Kidney (tissue), 14 donors: ENCODE data around the gene DSG2. TPM values are rescaled to one million over a fixed set of nuclear protein-coding genes. Genes with fewer than 3 reads are reported as not detected.

Experiments used
- DNase-seq, 5 donors: peaks; one replicate each; pipeline ENCODE4 v3.0.0-alpha.2; 2013 to 2020
- FAIRE-seq: peaks from 2 replicates; lab custom pipeline; 2012; peaks lifted over from hg19 to GRCh38; lab: Jason Lieb, UNC
- H3K27ac ChIP-seq, 2 donors: one replicate each; pipeline ENCODE4 v1.7.0; 2013; ENCODE audit warnings: low read depth in 2 of 2, low read length in 2 of 2, inconsistent platforms in 1 of 2
- H3K27me3 ChIP-seq: one replicate; pipeline ENCODE4 v1.7.1; 2013; ENCODE audit warnings: low read length, inconsistent platforms; ENCODE audit not compliant: control insufficient read depth, insufficient read depth
- H3K36me3 ChIP-seq, 3 donors: one replicate each; pipeline versions ENCODE4 v1.7.0 to v1.7.1; 2013; ENCODE audit warnings: low read length in 3 of 3, control low read depth in 1 of 3, inconsistent platforms in 1 of 3; ENCODE audit not compliant: insufficient read depth in 3 of 3, control insufficient read depth in 2 of 3
- H3K4me1 ChIP-seq, 3 donors: one replicate each; pipeline versions ENCODE4 v1.7.0 to v1.7.1; 2013; ENCODE audit warnings: low read length in 3 of 3, inconsistent platforms in 1 of 3, low read depth in 1 of 3; ENCODE audit not compliant: control insufficient read depth in 2 of 3, insufficient read depth in 2 of 3
- H3K4me3 ChIP-seq, 3 donors: one replicate each; pipeline versions ENCODE4 v1.7.0 to v1.8.1; 2013; ENCODE audit warnings: low read length in 3 of 3, control low read depth in 1 of 3, inconsistent platforms in 1 of 3
- H3K9ac ChIP-seq, 3 donors: one replicate each; pipeline versions ENCODE4 v1.7.0 to v1.7.1; 2013; ENCODE audit warnings: low read length in 3 of 3, control low read depth in 1 of 3, inconsistent platforms in 1 of 3
- H3K9me3 ChIP-seq, 3 donors: one replicate each; pipeline versions ENCODE4 v1.7.0 to v1.7.1; 2013; ENCODE audit warnings: low read length in 3 of 3, control low read depth in 1 of 3, inconsistent platforms in 1 of 3; ENCODE audit not compliant: control insufficient read depth in 2 of 3, insufficient read depth in 1 of 3
- intact Hi-C: fragments of 100-400 bp; cut with DNase I; formaldehyde crosslinking; loops from one replicate; pipeline ENCODE4 v1.11.1; 2022
- polyA plus RNA-seq: library from polyadenylated mRNA; stranded (reverse); fragments of 350-450 nt; fragmentation: Illumina TruSeq; extraction: RNeasy Lipid Tissue Mini Kit (QIAGEN cat#74804); gene quantifications from one replicate; pipeline ENCODE4 v1.2.3, GENCODE V29; 2014; ENCODE audit warnings: low read depth, low replicate concordance; ENCODE audit not compliant: insufficient read depth
- total RNA-seq: library from RNA; stranded (reverse); fragmentation: NEBNext Ultra II Directional; extraction: Animal tissue kit (Norgen Biotek cat#: 25700); gene quantifications from one replicate; pipeline ENCODE4 v1.2.1, GENCODE V29; 2021
- TF ChIP-seq, protein P1 (sequence below): IDR thresholded peaks from 3 replicates; pipeline ENCODE4 v1.5.1; 2012; ENCODE audit warnings: mild to moderate bottlenecking, moderate library complexity, borderline replicate concordance; ENCODE audit not compliant: insufficient read depth; ENCODE audit errors: extremely low read depth
- donor health status: control.
- donor health status: control.
- donor health status: control.
- donor health status: control.
- donor health status: control.
- donor health status: DM: yes; HTN: yes; CAD: no.
- donor health status: Normal renal cell carcinoma (clear cell type).

DSG2 gene
- total and polyA plus RNA-seq, 2 donors from 2014 or later = 20.5 to 63.0 TPM

DNA sequence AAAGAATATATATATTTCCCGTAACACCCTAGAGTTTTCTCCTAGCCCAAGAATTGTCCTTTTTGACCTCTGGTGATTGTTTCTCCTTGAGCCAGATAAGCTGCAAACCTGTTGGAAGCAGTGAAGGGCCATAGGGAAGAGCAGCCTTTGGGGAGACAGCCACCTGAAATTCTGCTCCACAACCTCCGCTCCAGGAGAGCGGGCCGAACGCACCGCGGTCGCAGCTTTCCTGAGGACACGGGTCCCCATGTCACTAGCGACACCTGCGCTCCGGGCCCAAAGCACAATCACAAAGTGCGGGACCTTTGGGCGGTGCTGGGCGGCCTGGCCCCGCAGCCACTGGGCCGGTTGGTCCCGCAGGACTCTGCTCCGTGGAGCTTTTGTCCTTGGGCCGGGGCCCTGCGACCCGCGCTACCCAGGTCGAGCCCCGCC, 557 bp upstream of the DSG2 start:
- H3K27ac ChIP-seq = peak overlapping the region; percentile 78 to 80
- DNase-seq (peak in 1 of 5 donors; percentile 80), FAIRE-seq (no peak)
- peaks cover 0 to 2% (median 0%) of the 10 kb centered on the region in 3 donors for H3K4me1 ChIP-seq
- TF ChIP-seq, protein P1, sequence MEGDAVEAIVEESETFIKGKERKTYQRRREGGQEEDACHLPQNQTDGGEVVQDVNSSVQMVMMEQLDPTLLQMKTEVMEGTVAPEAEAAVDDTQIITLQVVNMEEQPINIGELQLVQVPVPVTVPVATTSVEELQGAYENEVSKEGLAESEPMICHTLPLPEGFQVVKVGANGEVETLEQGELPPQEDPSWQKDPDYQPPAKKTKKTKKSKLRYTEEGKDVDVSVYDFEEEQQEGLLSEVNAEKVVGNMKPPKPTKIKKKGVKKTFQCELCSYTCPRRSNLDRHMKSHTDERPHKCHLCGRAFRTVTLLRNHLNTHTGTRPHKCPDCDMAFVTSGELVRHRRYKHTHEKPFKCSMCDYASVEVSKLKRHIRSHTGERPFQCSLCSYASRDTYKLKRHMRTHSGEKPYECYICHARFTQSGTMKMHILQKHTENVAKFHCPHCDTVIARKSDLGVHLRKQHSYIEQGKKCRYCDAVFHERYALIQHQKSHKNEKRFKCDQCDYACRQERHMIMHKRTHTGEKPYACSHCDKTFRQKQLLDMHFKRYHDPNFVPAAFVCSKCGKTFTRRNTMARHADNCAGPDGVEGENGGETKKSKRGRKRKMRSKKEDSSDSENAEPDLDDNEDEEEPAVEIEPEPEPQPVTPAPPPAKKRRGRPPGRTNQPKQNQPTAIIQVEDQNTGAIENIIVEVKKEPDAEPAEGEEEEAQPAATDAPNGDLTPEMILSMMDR = no peak
- H3K4me3 ChIP-seq = peak overlapping the region in 1 of 3 donors; percentile 58
- no peaks in the 10 kb centered on the region for H3K27me3 ChIP-seq
- H3K9ac ChIP-seq = peak overlapping the region in 1 of 3 donors; percentile 73
- intact Hi-C loops = no loop called here
- H3K9me3 ChIP-seq = no peaks in the 10 kb centered on the region
- no peaks in the 10 kb centered on the region for H3K36me3 ChIP-seq

DNA sequence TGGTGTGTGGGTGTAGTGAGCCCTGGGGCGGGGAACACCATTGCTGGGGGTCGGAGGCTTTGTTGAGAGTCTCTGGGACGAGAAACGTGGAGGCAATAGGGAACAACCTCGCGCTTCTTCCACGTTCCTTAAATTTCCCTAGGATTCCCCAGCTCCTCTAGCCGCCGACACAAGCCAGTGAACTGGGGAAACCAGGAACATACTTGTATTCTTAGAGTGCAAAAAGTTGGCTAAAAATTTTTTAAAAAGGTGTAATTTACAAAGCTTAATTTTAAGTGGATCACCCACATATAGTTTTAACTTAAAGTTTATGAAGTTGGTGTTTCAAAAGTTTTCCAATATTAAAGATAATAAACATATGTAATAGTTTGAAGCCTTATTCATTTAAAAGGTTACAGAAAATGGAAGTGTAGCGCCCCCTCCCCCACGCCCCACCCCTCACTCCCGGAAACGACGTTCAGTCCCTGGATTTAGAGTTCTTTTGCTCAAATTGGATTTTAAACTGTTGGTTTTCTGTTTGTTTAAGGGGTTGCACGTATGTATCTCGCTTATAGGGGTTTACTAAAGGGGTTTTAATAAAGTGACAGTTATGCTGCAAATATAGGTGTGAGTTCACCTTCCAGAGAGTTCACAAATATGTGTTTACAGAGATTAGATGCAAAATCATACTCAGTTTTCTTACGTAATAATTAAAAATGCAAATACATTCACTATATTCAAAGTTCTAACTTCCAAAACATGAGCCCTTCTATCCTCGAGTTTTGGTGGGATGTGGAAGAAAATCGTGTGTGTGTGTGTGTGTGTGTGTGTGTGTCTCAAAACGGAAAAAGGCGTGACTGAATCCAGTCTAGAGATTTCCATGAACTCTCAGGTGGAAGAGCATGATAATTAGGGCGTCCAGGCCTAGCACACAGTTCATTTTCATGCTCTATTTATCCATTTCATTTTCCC, 872 bp downstream of the DSG2 start:
- Histone ChIP-seq H3K9ac (peak overlapping the region in 2 of 3 donors; percentile 34 to 87), H3K27me3 (no peaks in the 10 kb centered on the region), H3K4me1 (peaks cover 0 to 2% (median 0%) of the 10 kb centered on the region in 3 donors), H3K4me3 (peak overlapping the region; percentile 51 to 82 (median 69)), H3K36me3 (no peaks in the 10 kb centered on the region), H3K27ac (peak overlapping the region; percentile 78 to 80), H3K9me3 (no peaks in the 10 kb centered on the region)
- intact Hi-C loops = no loop called here
- FAIRE-seq = no peak
- TF ChIP-seq, protein P1 = no peak
- DNase-seq = peak in 4 of 5 donors; percentile 16 to 69 (median 46)

DNA sequence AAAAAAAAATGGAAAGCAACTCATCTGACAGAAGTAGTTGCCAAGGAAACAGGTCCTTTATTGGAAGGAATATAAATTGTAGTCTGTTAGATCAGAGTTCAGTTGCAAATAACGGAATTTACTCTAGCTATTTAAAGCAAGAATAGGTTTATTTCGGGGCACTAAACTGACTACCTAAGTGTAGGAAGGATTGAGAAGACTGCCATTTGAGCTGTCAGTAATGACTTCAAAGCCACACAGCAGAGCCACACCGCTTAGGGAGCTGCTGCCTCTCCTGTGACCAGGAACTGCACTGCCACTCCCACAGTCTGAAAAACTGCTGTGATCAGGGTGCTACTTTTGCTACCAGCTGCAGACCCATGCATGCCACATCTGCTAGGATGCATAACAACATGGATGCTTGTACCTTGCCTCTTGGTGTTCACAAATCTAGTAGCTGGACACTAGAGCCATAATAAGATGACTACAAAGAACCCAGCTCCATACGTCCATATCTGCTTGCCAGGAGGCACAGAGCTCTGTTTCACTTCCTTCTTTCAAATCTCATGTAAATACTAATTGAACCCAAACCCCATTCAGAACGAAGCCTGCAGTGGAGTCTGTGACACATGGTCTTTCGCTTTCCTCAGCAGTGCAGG, 2.2 kb downstream of the DSG2 start:
- Histone ChIP-seq H3K9me3 (no peaks in the 10 kb centered on the region), H3K27ac (no peak overlapping the region), H3K4me3 (peak overlapping the region in 1 of 3 donors; percentile 7), H3K27me3 (no peaks in the 10 kb centered on the region), H3K4me1 (peaks cover 0 to 2% (median 0%) of the 10 kb centered on the region in 3 donors), H3K36me3 (no peaks in the 10 kb centered on the region), H3K9ac (no peak overlapping the region)
- DNase-seq (no peak), FAIRE-seq (no peak)
- intact Hi-C loops = no loop called here
- TF ChIP-seq, protein P1 = no peak
